Activated CD8-positive, alpha-beta memory T cell treated with anti-CD3 and anti-CD28 coated beads, Interleukin-2, amount 10 ng/mL, durations not matched to agents 7 days and 5 days (primary cell): ENCODE data around the gene MYL7. TPM values are rescaled to one million over a fixed set of nuclear protein-coding genes. Genes with fewer than 3 reads are reported as not detected.
A peak's percentile ranks its signal among the peaks of the same experiment; 100 is the strongest.

ENCODE experiments used
- ATAC-seq: fragments of 150-1000 bp; cut with Tn5 transposase; one replicate; pipeline ENCODE4 v1.10.0; 2021; ENCODE audit warnings: moderate library complexity
- CTCF ChIA-PET: fragments of 350-600 bp; sonication (Branson Sonifier 250); formaldehyde crosslinking; loops from one replicate; lab custom pipeline; 2021; ENCODE audit warnings: antibody characterized with exemption; lab: Charles Lee
- DNase-seq: peaks from one replicate; pipeline ENCODE4 v3.0.0-alpha.2; 2020
- H3K27ac Mint-ChIP-seq: one replicate; pipeline ENCODE4 v1.8.0; 2021; ENCODE audit warnings: mild to moderate bottlenecking, mixed read lengths
- H3K27me3 Mint-ChIP-seq: one replicate; pipeline ENCODE4 v1.8.0; 2021; ENCODE audit warnings: mixed read lengths
- H3K36me3 Mint-ChIP-seq: one replicate; pipeline ENCODE4 v1.8.0; 2021; ENCODE audit warnings: mild to moderate bottlenecking, mixed read lengths
- H3K4me1 Mint-ChIP-seq: one replicate; pipeline ENCODE4 v1.8.0; 2021; ENCODE audit warnings: mixed read lengths
- H3K4me3 Mint-ChIP-seq: one replicate; pipeline ENCODE4 v1.8.0; 2021; ENCODE audit warnings: mild to moderate bottlenecking, moderate library complexity, mixed read lengths
- H3K9me3 Mint-ChIP-seq: one replicate; pipeline ENCODE4 v1.8.0; 2022; ENCODE audit warnings: low read depth, mixed read lengths
- total RNA-seq, 2 experiments: library from RNA; stranded (reverse); gene quantifications; one replicate each; pipeline ENCODE4 v1.2.3, GENCODE V29; 2021

MYL7 gene
- total RNA-seq, 2 experiments from 2014 or later = not detected

- Mint-ChIP-seq H3K27ac (no peak overlapping the region), H3K36me3 (no peaks in the 10 kb centered on the region), H3K4me1 (no peaks in the 10 kb centered on the region), H3K27me3 (peaks cover 8% of the 10 kb centered on the region), H3K4me3 (no peak overlapping the region), H3K9me3 (no peaks in the 10 kb centered on the region)
- ATAC-seq = no peak
- CTCF ChIA-PET = no interaction called here
- DNase-seq = no peak
Observed at GRCh38 chr7:44150966-44151941, 10.1 kb upstream of the MYL7 start.

- DNase-seq = no peak
- Mint-ChIP-seq H3K4me3 (no peak overlapping the region), H3K27ac (no peak overlapping the region), H3K4me1 (peaks cover 3% of the 10 kb centered on the region), H3K27me3 (peaks cover 9% of the 10 kb centered on the region), H3K9me3 (no peaks in the 10 kb centered on the region), H3K36me3 (no peaks in the 10 kb centered on the region)
- CTCF ChIA-PET = no interaction called here
- no peak for ATAC-seq
Observed at GRCh38 chr7:44150466-44150832, 9.3 kb upstream of the MYL7 start.

GRCh38 chr7:44149571-44150465 lies 8.7 kb upstream of the MYL7 start:
- Mint-ChIP-seq H3K36me3 (no peaks in the 10 kb centered on the region), H3K9me3 (no peaks in the 10 kb centered on the region), H3K27ac (no peak overlapping the region), H3K27me3 (peaks cover 15% of the 10 kb centered on the region), H3K4me1 (peaks cover 8% of the 10 kb centered on the region), H3K4me3 (no peak overlapping the region)
- ATAC-seq (no peak), DNase-seq (no peak)
- CTCF ChIA-PET = no interaction called here

- Mint-ChIP-seq H3K27ac (no peak overlapping the region), H3K27me3 (peaks cover 23% of the 10 kb centered on the region), H3K4me1 (peaks cover 8% of the 10 kb centered on the region), H3K36me3 (no peaks in the 10 kb centered on the region), H3K4me3 (no peak overlapping the region), H3K9me3 (no peaks in the 10 kb centered on the region)
- no peak for ATAC-seq
- no peak for DNase-seq
- CTCF ChIA-PET = no interaction called here
Observed at GRCh38 chr7:44148961-44149536, 7.9 kb upstream of the MYL7 start.

GRCh38 chr7:44148166-44148565 lies 7.0 kb upstream of the MYL7 start:
- no peaks in the 10 kb centered on the region for H3K36me3 Mint-ChIP-seq
- H3K27me3 Mint-ChIP-seq = peaks cover 28% of the 10 kb centered on the region
- H3K4me1 Mint-ChIP-seq = peaks cover 8% of the 10 kb centered on the region
- ATAC-seq = no peak
- no peaks in the 10 kb centered on the region for H3K9me3 Mint-ChIP-seq
- no peak for DNase-seq
- CTCF ChIA-PET = interaction anchor here (1.4 kb wide), 1 partner anchor 48 kb away, joined by 4 read pairs; no protein-coding TSS in a partner anchor
- H3K27ac Mint-ChIP-seq = no peak overlapping the region
- H3K4me3 Mint-ChIP-seq = no peak overlapping the region

- DNase-seq = no peak
Observed at GRCh38 chr7:44147026-44147991, 6.2 kb upstream of the MYL7 start.

GRCh38 chr7:44145969-44146911 lies 5.1 kb upstream of the MYL7 start:
- peak; percentile 81 for DNase-seq
- peak; percentile 88 for ATAC-seq
- Mint-ChIP-seq H3K9me3 (no peaks in the 10 kb centered on the region), H3K27me3 (peaks cover 28% of the 10 kb centered on the region), H3K36me3 (no peaks in the 10 kb centered on the region), H3K4me3 (peak overlapping the region; percentile 60), H3K27ac (no peak overlapping the region), H3K4me1 (peaks cover 8% of the 10 kb centered on the region)
- CTCF ChIA-PET = interaction anchor here (1.4 kb wide), 1 partner anchor 50 kb away, joined by 4 read pairs; no protein-coding TSS in a partner anchor

More at GRCh38 chr7:44147026-44147991, 6.2 kb upstream of the MYL7 start:
- Mint-ChIP-seq H3K27me3 (peaks cover 28% of the 10 kb centered on the region), H3K36me3 (no peaks in the 10 kb centered on the region), H3K9me3 (no peaks in the 10 kb centered on the region), H3K27ac (no peak overlapping the region), H3K4me1 (peaks cover 8% of the 10 kb centered on the region), H3K4me3 (no peak overlapping the region)
- no peak for ATAC-seq
- CTCF ChIA-PET = interaction anchor here (1.4 kb wide), 1 partner anchor 49 kb away, joined by 4 read pairs; no protein-coding TSS in a partner anchor

GRCh38 chr7:44145479-44145968 lies 4.4 kb upstream of the MYL7 start:
- Mint-ChIP-seq H3K9me3 (no peaks in the 10 kb centered on the region), H3K4me3 (peak overlapping the region; percentile 60), H3K27ac (no peak overlapping the region), H3K36me3 (no peaks in the 10 kb centered on the region), H3K4me1 (peaks cover 8% of the 10 kb centered on the region), H3K27me3 (peaks cover 28% of the 10 kb centered on the region)
- CTCF ChIA-PET = interaction anchor here (1.0 kb wide), 1 partner anchor 18 kb away, joined by 3 read pairs; no protein-coding TSS in a partner anchor
- DNase-seq = no peak
- peak; percentile 35 for ATAC-seq

GRCh38 chr7:44144968-44145478 lies 3.9 kb upstream of the MYL7 start:
- CTCF ChIA-PET = interaction anchor here (1.0 kb wide), 1 partner anchor 18 kb away, joined by 3 read pairs; no protein-coding TSS in a partner anchor
- no peaks in the 10 kb centered on the region for H3K9me3 Mint-ChIP-seq
- no peak for ATAC-seq
- peaks cover 28% of the 10 kb centered on the region for H3K27me3 Mint-ChIP-seq
- H3K4me1 Mint-ChIP-seq = peaks cover 8% of the 10 kb centered on the region
- no peak overlapping the region for H3K4me3 Mint-ChIP-seq
- DNase-seq = no peak
- no peaks in the 10 kb centered on the region for H3K36me3 Mint-ChIP-seq
- H3K27ac Mint-ChIP-seq = no peak overlapping the region

GRCh38 chr7:44144426-44144967 lies 3.4 kb upstream of the MYL7 start:
- H3K4me1 Mint-ChIP-seq = peaks cover 8% of the 10 kb centered on the region
- H3K4me3 Mint-ChIP-seq = no peak overlapping the region
- H3K9me3 Mint-ChIP-seq = no peaks in the 10 kb centered on the region
- peaks cover 28% of the 10 kb centered on the region for H3K27me3 Mint-ChIP-seq
- DNase-seq = no peak
- CTCF ChIA-PET = interaction anchor here (1.0 kb wide), 1 partner anchor 17 kb away, joined by 3 read pairs; no protein-coding TSS in a partner anchor
- no peaks in the 10 kb centered on the region for H3K36me3 Mint-ChIP-seq
- no peak overlapping the region for H3K27ac Mint-ChIP-seq
- ATAC-seq = no peak
